DMS114 treated with DMSO at 0.1 percent for 48 hours (cell line): ENCODE data around the gene FOXN1.
"Not testable (repeated sequence)": the region's sequence is repeated elsewhere in the genome, so short reads cannot be mapped to it uniquely, and the experiment has no call there.

Source experiments
- DNase-seq: peaks from one replicate; lab custom pipeline; 2025; ENCODE audit not compliant: unreplicated experiment; lab: John Stamatoyannopoulos, UW

The FOXN1 gene

GRCh38 chr17:28572259-28573039, 66.3 kb downstream of the FOXN1 start:
- DNase-seq = no peak

DNA sequence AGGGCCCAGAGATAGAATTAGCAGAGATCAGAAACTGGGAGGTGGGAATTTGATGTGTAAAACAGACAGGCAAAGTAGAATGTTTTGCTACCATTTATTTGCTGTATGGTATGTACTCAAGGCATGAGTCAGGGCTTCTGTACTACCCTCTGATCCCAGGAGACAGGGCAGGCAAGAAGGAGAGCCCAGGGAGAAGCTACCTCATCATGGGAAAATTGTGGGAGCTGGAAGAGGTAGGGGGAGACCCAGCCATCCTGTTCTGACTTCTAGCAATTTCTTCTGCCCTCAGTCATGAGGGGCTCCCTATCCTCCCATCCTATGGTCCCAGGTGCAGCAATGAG, 66.9 kb downstream of the FOXN1 start:
- DNase-seq = no peak

GRCh38 chr17:28573521-28573920, 67.4 kb downstream of the FOXN1 start:
- DNase-seq = no peak

DNA sequence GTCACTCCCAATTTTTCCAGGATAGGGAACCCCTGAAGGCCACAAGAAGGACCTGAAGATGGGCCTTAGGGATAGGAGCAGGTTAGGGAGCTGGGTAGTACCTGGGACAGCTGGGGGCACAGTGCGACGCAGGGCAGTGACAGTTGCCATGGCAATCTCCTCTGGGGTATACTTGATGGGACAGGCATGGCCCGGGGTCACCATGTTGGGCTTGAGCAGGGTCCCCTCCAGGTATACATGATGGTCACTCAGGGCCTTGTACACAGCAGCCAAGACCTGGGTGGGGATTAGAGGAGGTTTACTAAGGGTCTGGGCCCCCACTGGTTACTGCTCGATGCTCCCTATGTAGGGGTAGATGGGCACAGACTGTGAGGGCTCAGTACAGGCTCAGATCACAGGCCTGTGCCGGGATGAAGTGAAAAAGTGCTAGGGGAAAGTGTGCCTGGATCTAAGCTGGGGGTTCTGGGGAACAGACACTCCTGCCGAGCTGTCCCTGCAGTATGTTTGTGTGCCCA, 67.9 kb downstream of the FOXN1 start:
- no peak for DNase-seq

DNA sequence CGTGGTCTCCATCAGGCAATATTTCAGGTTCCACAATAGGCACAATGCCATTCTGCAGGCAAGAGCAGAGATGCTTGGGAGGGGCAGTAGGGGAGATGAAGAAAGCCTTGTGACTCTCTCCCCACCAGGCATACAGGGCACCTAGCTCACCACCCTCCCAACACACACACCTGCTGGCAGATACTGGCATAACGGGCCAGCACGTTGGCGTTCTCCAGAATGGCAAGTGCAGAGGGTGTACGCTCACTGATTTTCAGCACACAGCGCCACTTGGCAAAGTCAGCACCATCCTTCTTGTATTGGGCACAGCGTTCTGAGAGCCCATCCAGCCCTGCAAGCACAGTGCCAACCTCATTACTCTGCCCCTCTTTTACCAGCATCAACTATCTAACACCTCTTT, 68.4 kb downstream of the FOXN1 start:
- DNase-seq = no peak

- no peak for DNase-seq
Observed at GRCh38 chr17:28575126-28575795, 69.1 kb downstream of the FOXN1 start.

DNA sequence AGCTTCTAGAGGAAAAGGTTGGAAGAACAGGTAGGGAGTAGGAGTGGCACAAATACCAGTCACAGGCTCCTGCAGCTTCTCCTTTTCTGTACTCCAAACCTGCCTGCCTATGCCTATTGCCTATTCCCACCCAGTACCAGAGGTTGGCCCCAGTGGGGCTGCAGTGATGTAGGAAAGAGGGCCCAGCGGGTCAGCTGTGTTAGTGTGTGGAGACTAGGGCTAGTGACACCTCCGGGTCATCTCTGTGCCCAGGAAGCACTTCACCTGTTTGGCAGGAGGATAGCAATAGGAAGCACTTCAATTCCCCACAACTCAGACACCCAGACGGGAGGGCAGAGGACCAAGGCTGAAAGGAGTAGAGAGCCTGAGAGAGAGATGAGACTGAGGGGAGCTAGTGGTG, 69.9 kb downstream of the FOXN1 start:
- DNase-seq = not testable (repeated sequence)

DNA sequence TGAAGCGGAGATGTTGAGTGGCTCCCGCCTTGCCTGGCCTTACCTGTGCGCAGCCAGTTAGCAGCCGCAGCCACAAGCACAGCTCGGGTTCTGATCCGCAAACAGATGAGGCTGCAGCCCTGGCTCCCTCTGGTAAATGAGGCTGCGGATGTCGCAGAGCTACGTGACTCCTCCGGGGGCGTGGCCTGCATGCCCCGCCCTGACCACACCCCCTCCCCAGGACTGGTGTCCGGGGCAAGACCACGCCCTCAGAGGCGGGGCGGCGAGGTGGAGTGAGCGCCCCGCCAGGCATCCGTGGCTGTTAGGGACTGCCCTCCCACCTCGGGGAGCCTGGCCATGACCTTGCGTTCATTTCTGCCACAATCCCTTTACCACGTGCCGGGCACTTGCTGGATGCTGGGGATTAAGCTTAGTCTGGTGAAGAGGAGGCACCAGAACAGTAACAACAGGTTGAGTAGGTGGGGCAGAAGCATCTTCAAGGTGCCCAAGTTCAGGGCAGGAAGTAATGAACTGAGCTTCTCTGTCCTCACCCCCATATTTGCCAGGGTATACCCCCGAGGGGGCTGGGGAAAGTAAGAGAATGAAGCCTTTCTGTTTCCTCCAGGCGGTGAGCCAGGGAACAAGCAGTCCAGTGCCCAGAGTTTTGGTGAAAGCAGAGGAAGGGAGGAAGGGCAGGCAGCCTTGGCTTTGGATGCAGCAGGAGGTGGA, 70.8 kb downstream of the FOXN1 start, which contains the start of gene ALDOC:
TSS of gene ALDOC (minus strand) at position 138 of the 708 bp plus-strand sequence. CDS start 1,363 bp downstream, outside the sequence.
- no peak for DNase-seq

GRCh38 chr17:28577466-28577824, 71.3 kb downstream of the FOXN1 start:
- DNase-seq = no peak

- DNase-seq = no peak
Observed at GRCh38 chr17:28578246-28579195, 72.4 kb downstream of the FOXN1 start.

DNA sequence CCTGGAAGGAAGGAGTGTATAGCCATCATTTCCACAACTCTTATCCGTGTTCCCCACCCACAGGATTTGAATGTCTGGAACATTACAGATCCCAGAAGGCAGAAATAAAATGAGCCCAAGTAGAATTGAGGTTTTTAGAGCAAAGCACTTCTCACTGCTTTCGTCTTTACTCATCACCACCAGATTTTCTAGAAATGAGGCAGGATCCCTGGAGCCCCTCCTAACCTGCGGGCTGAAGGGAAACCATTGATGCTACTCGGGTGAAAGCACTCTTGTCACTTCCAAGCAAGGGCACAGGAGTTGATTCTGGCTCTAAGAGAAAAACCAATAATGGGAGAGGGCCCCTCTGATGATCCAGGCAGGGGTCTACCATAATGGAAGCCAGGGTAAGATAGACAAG, 73.4 kb downstream of the FOXN1 start:
- DNase-seq = no peak

DNA sequence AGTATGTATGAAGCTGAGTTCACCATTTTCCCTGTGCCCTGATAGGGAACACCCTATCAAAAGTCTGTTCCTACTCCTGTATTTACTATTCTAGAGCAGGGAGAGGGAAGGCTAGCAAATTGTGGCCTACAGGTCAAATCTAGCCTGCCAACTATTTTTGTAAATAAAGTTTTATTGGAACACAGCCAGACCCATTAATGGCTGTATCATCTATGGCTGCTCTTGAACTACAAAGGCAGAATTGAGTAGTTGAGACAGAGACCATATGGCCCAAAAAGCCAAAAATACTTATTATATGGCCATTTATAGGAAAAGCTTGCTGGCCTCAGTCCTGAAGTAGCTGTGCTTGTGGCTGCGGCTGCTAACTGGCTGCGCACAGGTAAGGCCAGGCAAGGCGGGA, 74.8 kb downstream of the FOXN1 start:
- no peak for DNase-seq

- DNase-seq = no peak
Observed at GRCh38 chr17:28582513-28582912, 76.4 kb downstream of the FOXN1 start.

GRCh38 chr17:28584434-28584833, 78.3 kb downstream of the FOXN1 start:
- DNase-seq = no peak

DNA sequence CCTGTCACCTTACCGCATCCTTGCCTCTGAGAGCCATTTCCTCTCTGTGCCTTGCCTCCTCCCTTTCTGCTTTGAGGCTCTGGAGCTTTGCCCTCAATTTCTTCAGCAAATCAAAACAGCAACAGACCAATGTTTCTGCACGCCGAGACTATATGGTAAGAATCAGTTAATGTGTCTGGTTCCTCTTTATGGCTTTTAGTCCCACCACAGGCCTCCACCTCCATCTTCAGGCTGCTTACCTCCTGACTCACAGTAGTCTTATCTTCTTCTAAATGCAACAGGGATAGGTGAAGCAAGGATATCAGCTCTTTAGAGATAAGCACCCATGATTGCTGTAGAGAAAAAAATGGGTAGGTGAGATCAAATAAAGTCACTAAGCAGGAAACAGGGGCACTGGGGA, 79.7 kb downstream of the FOXN1 start:
- DNase-seq = no peak
